Measurements from ENCODE around the gene GNB2. TPM values are rescaled to one million over a fixed set of nuclear protein-coding genes. Genes with fewer than 3 reads are reported as not detected.
"Not testable (repeated sequence)": the region's sequence is repeated elsewhere in the genome, so short reads cannot be mapped to it uniquely, and the experiment has no call there.

GNB2 gene
- total and polyA plus RNA-seq, 12 donors, result 32.8 to 227 (median 106) TPM

DNA sequence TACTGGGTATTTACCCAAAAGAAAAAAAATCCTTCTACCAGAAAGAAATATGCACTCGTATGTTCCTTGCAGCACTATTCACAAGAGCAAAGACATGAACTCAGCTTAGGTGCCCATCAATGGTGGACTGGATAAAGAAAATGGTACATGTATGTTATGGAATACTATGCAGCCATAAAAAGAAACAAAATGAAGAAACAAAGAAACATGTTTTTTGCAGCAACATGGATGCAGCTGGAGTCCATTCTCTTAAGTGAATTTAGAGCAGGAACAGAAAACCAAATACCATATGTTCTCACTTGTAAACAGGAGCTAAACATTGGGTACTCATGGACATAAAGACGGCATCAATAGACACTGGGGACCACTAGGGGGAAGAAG, 5.5 kb upstream of the GNB2 start:
- peaks cover 0 to 5% (median 0%) of the 10 kb centered on the region in 9 donors for H3K4me1 ChIP-seq
- H3K4me3 ChIP-seq, result no peak overlapping the region
- intact Hi-C loops (cut with DNase I), result loop anchor here in 2 of 10 donors (2.0 to 5.0 kb wide), 2 partner anchors 36 to 67 kb away; no protein-coding TSS in a partner anchor
- DNase-seq (no peak), ATAC-seq (no peak)
- H3K27ac ChIP-seq, result no peak overlapping the region
- H3K36me3 ChIP-seq, result no peaks in the 10 kb centered on the region
- no peaks in the 10 kb centered on the region for H3K9me3 ChIP-seq
- WGBS, 2 donors, result 92 to 93% methylated on average over 2 of the region's 2 CpGs
- TF ChIP-seq, protein P1, sequence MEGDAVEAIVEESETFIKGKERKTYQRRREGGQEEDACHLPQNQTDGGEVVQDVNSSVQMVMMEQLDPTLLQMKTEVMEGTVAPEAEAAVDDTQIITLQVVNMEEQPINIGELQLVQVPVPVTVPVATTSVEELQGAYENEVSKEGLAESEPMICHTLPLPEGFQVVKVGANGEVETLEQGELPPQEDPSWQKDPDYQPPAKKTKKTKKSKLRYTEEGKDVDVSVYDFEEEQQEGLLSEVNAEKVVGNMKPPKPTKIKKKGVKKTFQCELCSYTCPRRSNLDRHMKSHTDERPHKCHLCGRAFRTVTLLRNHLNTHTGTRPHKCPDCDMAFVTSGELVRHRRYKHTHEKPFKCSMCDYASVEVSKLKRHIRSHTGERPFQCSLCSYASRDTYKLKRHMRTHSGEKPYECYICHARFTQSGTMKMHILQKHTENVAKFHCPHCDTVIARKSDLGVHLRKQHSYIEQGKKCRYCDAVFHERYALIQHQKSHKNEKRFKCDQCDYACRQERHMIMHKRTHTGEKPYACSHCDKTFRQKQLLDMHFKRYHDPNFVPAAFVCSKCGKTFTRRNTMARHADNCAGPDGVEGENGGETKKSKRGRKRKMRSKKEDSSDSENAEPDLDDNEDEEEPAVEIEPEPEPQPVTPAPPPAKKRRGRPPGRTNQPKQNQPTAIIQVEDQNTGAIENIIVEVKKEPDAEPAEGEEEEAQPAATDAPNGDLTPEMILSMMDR (IDR thresholded peaks at IDR 0.05), result no peak
- peaks cover 0 to 6% (median 0%) of the 10 kb centered on the region in 7 donors for H3K27me3 ChIP-seq

DNA sequence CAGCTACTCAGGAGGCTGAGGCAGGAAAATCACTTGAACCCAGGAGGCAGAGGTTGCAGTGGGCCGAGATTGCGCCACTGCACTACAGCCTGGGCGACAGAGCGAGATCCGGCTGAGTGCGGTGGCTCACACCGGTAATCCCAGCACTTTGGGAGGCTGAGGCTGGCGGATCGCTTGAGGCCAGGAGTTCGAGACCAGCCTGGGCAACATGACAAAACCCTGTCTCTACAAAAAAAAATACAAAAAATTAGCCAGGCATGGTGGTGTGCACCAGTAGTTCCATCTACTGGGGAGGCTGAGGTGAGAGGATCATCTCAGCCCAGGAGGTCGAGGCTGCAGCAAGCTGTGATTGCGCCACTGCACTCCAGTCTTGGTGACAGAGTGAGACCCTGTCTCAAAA, 4.4 kb upstream of the GNB2 start:
- intact Hi-C loops (cut with DNase I), result loop anchor here in 2 of 10 donors (2.0 to 5.0 kb wide), 2 partner anchors 37 to 68 kb away; no protein-coding TSS in a partner anchor
- not testable (repeated sequence) for ATAC-seq, H3K4me3 ChIP-seq, DNase-seq, H3K36me3 ChIP-seq, H3K9me3 ChIP-seq, H3K4me1 ChIP-seq, H3K27me3 ChIP-seq, H3K27ac ChIP-seq
- 95 to 98% methylated on average over 12 of the region's 12 CpGs for WGBS, 2 donors

DNA sequence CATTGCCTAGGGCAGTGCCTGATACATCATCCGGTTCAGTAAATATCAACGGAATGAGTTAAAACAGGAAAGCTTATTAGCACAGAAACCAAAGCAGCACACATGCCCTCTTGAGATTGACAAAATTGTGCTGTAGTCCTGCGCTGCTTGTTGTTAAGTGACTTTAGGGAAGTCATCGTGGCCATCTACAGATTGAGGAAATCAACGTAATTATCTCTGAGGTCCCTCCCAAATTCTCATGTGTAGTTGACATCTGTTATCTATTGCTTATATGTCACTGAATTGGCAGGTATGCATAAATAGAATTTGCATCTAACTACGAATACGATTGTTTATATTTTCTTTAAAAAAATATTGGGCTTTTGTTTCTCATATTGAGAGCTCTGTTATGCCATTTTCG, 3.5 kb upstream of the GNB2 start:
- H3K4me1 ChIP-seq, result peaks cover 0 to 6% (median 3%) of the 10 kb centered on the region in 9 donors
- no peaks in the 10 kb centered on the region for H3K36me3 ChIP-seq
- no peak overlapping the region for H3K4me3 ChIP-seq
- peaks cover 0 to 3% (median 0%) of the 10 kb centered on the region in 7 donors for H3K27me3 ChIP-seq
- no peaks in the 10 kb centered on the region for H3K9me3 ChIP-seq
- TF ChIP-seq, protein P1 (IDR thresholded peaks at IDR 0.05), result no peak
- 73 to 75% methylated on average over 8 of the region's 8 CpGs for WGBS, 2 donors
- H3K27ac ChIP-seq, result no peak overlapping the region
- intact Hi-C loops (cut with DNase I), result loop anchor here in 3 of 10 donors (5.0 to 10.0 kb wide), 4 partner anchors 43 to 195 kb away; partner anchors contain the start of genes MOSPD3 (in 1 of the 3) and TSC22D4 (in 1 of the 3)
- ATAC-seq (no peak), DNase-seq (no peak)

DNA sequence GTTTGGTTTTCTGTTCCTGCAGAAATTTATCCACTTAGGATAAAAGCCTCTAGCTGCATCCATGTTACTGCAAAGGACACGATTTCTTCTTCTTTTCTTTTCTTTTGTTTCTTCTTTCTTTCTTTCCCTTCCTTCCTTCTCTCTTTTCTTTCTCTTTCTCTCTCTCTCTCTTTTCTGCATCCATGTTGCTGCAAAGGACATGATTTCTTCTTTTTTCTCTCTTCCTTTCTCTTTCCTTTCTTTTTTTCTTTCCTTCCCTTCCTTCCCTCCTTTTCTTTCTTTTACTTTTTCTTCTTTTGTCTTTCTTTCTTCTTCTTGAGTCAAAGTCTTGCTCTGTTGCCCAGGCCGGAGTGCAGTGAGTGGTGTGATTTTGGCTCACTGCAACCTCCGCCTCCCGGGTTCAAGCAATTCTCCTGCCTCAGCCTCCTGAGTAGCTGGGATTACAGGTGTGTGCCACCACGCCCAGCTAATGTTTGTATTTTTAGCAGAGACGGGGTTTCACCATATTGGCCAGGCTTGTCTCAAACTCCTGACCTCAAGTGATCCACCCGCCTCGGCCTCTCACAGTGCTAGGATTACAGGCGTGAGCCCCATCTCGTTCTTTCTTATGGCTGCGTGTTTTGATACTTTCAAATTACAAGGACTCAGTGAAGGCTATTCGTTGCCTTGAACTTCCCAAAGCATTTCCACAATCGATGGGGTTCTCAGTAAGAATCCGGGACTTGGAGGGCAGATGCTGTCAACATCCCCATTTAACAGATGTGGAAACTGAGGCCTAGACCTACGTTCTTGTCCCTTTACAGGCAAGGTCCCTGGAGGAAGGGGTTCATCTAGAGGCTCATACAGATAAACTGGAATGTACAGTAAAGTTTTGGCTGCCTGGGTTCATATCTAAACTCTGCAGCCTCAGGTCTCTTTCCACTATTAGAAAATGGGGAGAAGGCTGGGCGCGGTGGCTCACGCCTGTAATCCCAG, 1.9 kb upstream of the GNB2 start:
- intact Hi-C loops (cut with DNase I), result loop anchor here in 4 of 10 donors (2.0 to 10.0 kb wide), 5 partner anchors 44 to 197 kb away; partner anchors contain the start of genes MOSPD3 (in 2 of the 4) and TSC22D4 (in 1 of the 4)
- Histone ChIP-seq H3K27ac (no peak overlapping the region), H3K4me3 (no peak overlapping the region), H3K27me3 (no peaks in the 10 kb centered on the region), H3K9me3 (no peaks in the 10 kb centered on the region), H3K36me3 (peaks cover 0 to 5% (median 2%) of the 10 kb centered on the region in 9 donors), H3K4me1 (peaks cover 0 to 20% (median 14%) of the 10 kb centered on the region in 9 donors)
- ATAC-seq (no peak), DNase-seq (no peak)
- 92% methylated on average over 18 of the region's 18 CpGs for WGBS, 2 donors
- TF ChIP-seq, protein P1 (IDR thresholded peaks at IDR 0.05), result no peak
